HepG2 (cell line): ENCODE data around the gene DAZAP1. TPM values are rescaled to one million over a fixed set of nuclear protein-coding genes. Genes with fewer than 3 reads are reported as not detected.

ENCODE experiments used
- ATF1 ChIP-seq: IDR thresholded peaks from 2 replicates; pipeline ENCODE4 v1.6.1; 2016; ENCODE audit warnings: mild to moderate bottlenecking, control low read depth
- KDM5B ChIP-seq: sonication (generic); formaldehyde crosslinking; IDR thresholded peaks from 2 replicates; pipeline ENCODE4 v1.4.0; 2020; ENCODE audit warnings: missing genetic modification reagents, mild to moderate bottlenecking, borderline replicate concordance
- POLR2A ChIP-seq, 2 experiments: IDR thresholded peaks; 2 replicates each; pipeline ENCODE4 v1.6.1; 2011; ENCODE audit warnings: low read depth in 2 of 2, low read length in 2 of 2, mild to moderate bottlenecking in 1 of 2, moderate library complexity in 1 of 2; ENCODE audit not compliant: insufficient read depth in 1 of 2
- POLR2G ChIP-seq: fragments of 200-400 bp; formaldehyde crosslinking; IDR thresholded peaks from 2 replicates; pipeline ENCODE4 v1.6.1; 2018; ENCODE audit warnings: mild to moderate bottlenecking, low read depth, low read length, moderate library complexity
- RBFOX2 ChIP-seq: fragments of 200-400 bp; formaldehyde crosslinking; IDR thresholded peaks from 2 replicates; pipeline ENCODE4 v1.6.1; 2017; ENCODE audit warnings: low read depth, mild to moderate bottlenecking, low read length
- RFX1 ChIP-seq: fragments of 450-650 bp; IDR thresholded peaks from 2 replicates; pipeline ENCODE4 v1.6.1; 2017
- STAT5B ChIP-seq: sonication (generic); formaldehyde crosslinking; IDR thresholded peaks from 2 replicates; pipeline ENCODE4 v1.4.0; 2020; ENCODE audit warnings: missing genetic modification reagents
- ZBTB2 ChIP-seq: sonication (generic); formaldehyde crosslinking; IDR thresholded peaks from 2 replicates; pipeline ENCODE4 v1.8.0; 2022; ENCODE audit warnings: low read depth, missing genetic modification reagents
- ZFX ChIP-seq: sonication (generic); formaldehyde crosslinking; IDR thresholded peaks from 2 replicates; pipeline ENCODE4 v1.4.0; 2020; ENCODE audit warnings: mild to moderate bottlenecking, low read depth, missing genetic modification reagents, moderate library complexity
- ZNF350 ChIP-seq: sonication (generic); formaldehyde crosslinking; IDR thresholded peaks from 2 replicates; pipeline ENCODE4 v1.4.0; 2020; ENCODE audit warnings: mild to moderate bottlenecking, low read depth, missing genetic modification reagents, borderline replicate concordance
- ZNF446 ChIP-seq: sonication (generic); formaldehyde crosslinking; IDR thresholded peaks from 2 replicates; pipeline ENCODE4 v1.5.0; 2020; ENCODE audit warnings: mild to moderate bottlenecking, missing genetic modification reagents
- ZNF451 ChIP-seq: sonication (generic); formaldehyde crosslinking; IDR thresholded peaks from 2 replicates; pipeline ENCODE4 v1.5.0; 2020; ENCODE audit warnings: mild to moderate bottlenecking, missing genetic modification reagents
- polyA plus RNA-seq, 8 experiments: library from polyadenylated mRNA; depleted of rRNA in 3 of 8; stranded (reverse) in 7 of 8; unstranded in 1 of 8; fragments of >200 nt; fragmentation: Illumina TruSeq in 4 of 8; extraction: Trizol in 4 of 8; gene quantifications; 2 replicates each; pipeline versions ENCODE4 v1.2.1 to v1.2.3, GENCODE V29; 2011 to 2016; ENCODE audit warnings: low read depth in 4 of 8, missing spikeins in 1 of 8, mixed read lengths in 1 of 8; ENCODE audit not compliant: insufficient read depth in 1 of 8
- total RNA-seq, 5 experiments: library from RNA; depleted of rRNA; stranded (reverse); fragments of >200 nt; fragmentation: Illumina TruSeq; extraction: Trizol; gene quantifications; 2 replicates each; pipeline ENCODE4 v1.2.3, GENCODE V29; 2016; ENCODE audit warnings: low read depth in 1 of 5
- TF ChIP-seq, protein P1 (sequence below): IDR thresholded peaks from 2 replicates; pipeline ENCODE4 v1.6.1; 2012; ENCODE audit warnings: inconsistent platforms

DAZAP1 gene
- total and polyA plus RNA-seq, 2 of the 13 experiments (the other 11 are each of a cell fraction or from before 2014, with no cell fraction given) = 63.3 to 79.2 TPM

DNA sequence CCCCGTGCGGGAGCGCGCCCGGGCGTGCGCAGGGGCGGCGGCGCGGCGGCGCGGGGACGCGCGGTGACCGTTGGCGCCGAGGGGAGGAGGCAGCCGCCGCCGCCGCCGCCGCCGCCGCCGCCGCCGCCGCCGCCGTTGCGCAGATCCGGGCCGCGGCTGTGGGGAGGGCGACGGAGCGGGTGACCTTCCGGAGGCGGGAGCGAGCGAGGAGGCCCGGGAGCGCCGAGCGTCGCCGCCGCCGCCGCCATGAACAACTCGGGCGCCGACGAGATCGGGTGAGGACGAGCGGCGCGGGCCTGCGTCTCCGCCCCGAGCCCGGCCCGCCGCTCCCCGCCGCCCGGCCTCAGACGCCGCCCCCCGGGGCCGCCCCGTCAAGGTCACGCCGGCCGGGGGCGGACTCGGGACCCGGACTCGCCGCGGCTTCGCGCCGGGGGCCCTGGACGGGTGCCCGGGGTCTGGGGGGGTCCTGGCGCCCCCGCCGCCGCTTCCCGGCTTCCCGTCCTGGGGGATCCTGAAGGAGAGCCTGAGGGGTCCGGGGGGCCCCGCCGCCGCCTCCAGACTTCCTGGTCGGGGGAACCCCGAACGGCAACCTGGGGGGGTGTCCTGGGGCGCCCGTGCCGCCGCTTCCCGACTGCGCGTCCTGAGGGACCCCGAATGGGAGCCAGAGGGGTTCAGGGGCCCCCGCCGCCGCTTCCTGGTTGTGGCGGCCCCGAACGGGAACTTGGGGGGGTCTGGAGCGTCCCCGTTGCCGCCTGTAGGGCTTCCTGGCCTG is at the start of gene DAZAP1 (continued):
- TF ChIP-seq ZNF446 (CRISPR knock-in tag) = 0 out of 2 replicates have a peak, but pooled peaks have one; percentile 42
- TF ChIP-seq ZNF451 (CRISPR knock-in tag) = peak; percentile 36; the same call in 1 of the 2 replicates
- 0 out of 2 replicates have a peak, but pooled peaks have one; percentile 46 for TF ChIP-seq KDM5B
- 0 out of 2 replicates have a peak, but pooled peaks have one; percentile 6 for TF ChIP-seq POLR2G
- TF ChIP-seq ZFX (CRISPR knock-in tag) = peak; percentile 30
- TF ChIP-seq STAT5B = no peak
- no peak for TF ChIP-seq RFX1
- peak; percentile 39 for TF ChIP-seq RBFOX2
- TF ChIP-seq, protein P1, sequence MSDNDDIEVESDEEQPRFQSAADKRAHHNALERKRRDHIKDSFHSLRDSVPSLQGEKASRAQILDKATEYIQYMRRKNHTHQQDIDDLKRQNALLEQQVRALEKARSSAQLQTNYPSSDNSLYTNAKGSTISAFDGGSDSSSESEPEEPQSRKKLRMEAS = peak; percentile 61; the same call in 1 of the 2 replicates
- TF ChIP-seq ATF1 = no peak
- 0 out of 2 replicates have a peak, but pooled peaks have one; percentile 23 for TF ChIP-seq ZNF350
- TF ChIP-seq ZBTB2 (CRISPR knock-in tag) = 0 out of 2 replicates have a peak, but pooled peaks have one; percentile 42
- peak in 1 of 2 experiments; percentile 31; a peak in 1 of 4 replicates for TF ChIP-seq POLR2A (IDR thresholded peaks at IDR 0.05; ENCODE audit: insufficient read depth in 1 of 2, low read depth in 2 of 2, low read length in 2 of 2)
